H1 (cell line): Measurements from ENCODE around the gene SCYL2.

Experiments used
- CTCF ChIP-seq, 3 experiments: IDR thresholded peaks; 1 replicate in 2 of 3; 2 replicates in 1 of 3; pipeline versions ENCODE4 v1.5.1 to v1.6.1; 2011; ENCODE audit warnings: low read length in 3 of 3, mild to moderate bottlenecking in 3 of 3, inconsistent platforms in 2 of 3, low read depth in 1 of 3, moderate library complexity in 1 of 3; ENCODE audit not compliant: insufficient read depth in 1 of 3; ENCODE audit errors: control extremely low read depth in 1 of 3
- EZH2 ChIP-seq: fragments of 200-600 bp; sonication (generic); IDR thresholded peaks from 2 replicates; pipeline ENCODE4 v1.7.1; 2012; ENCODE audit warnings: low read depth, mild to moderate bottlenecking, moderate library complexity, low read length, inconsistent platforms; ENCODE audit not compliant: severe bottlenecking
- HDAC2 ChIP-seq, 2 experiments: fragments of 300-600 bp in 1 of 2; sonication (generic) in 1 of 2; IDR thresholded peaks; 2 replicates each; pipeline ENCODE4 v1.6.1; 2011 to 2012; ENCODE audit warnings: low read depth in 2 of 2, low read length in 2 of 2, mild to moderate bottlenecking in 2 of 2, moderate library complexity in 2 of 2, borderline replicate concordance in 1 of 2, inconsistent platforms in 1 of 2
- MAFK ChIP-seq: IDR thresholded peaks from 2 replicates; pipeline ENCODE4 v1.6.1; 2012; ENCODE audit warnings: low read depth, mild to moderate bottlenecking, improper control_type of control experiment, low read length
- SP2 ChIP-seq: IDR thresholded peaks from 2 replicates; pipeline ENCODE4 v1.6.1; 2012; ENCODE audit warnings: mild to moderate bottlenecking, low read length, inconsistent platforms
- SUZ12 ChIP-seq: fragments of 200-600 bp; sonication (generic); IDR thresholded peaks from 2 replicates; pipeline ENCODE4 v1.6.1; 2012; ENCODE audit warnings: mild to moderate bottlenecking, inconsistent platforms, low read length, moderate library complexity, mixed read lengths

- TF ChIP-seq CTCF (IDR thresholded peaks at IDR 0.05; ENCODE audit: control extremely low read depth in 1 of 3, insufficient read depth in 1 of 3, low read depth in 1 of 3, low read length in 3 of 3) (no peak), MAFK (no peak), HDAC2 (IDR thresholded peaks at IDR 0.05; ENCODE audit: borderline replicate concordance in 1 of 2, low read depth in 2 of 2, low read length in 2 of 2) (no peak), SUZ12 (no peak), EZH2 (no peak), SP2 (no peak)
Measured at GRCh38 chr12:100311317-100311716, 44.3 kb downstream of the SCYL2 start.
